Nephron progenitor cell (in vitro differentiated cells): ENCODE data around the gene TSHZ2.

Experiments
- DNase-seq: peaks from one replicate; pipeline ENCODE4 v3.0.0; 2021
- H3K27ac Mint-ChIP-seq: 2 replicates; pipeline ENCODE4 v1.8.0; 2021; ENCODE audit warnings: mild to moderate bottlenecking, moderate library complexity, mixed read lengths
- H3K27me3 Mint-ChIP-seq: 2 replicates; pipeline ENCODE4 v1.8.0; 2021; ENCODE audit warnings: mild to moderate bottlenecking, low read depth, mixed read lengths; ENCODE audit not compliant: poor library complexity
- H3K36me3 Mint-ChIP-seq: 2 replicates; pipeline ENCODE4 v1.8.0; 2021; ENCODE audit warnings: low read depth, mixed read lengths
- H3K4me1 Mint-ChIP-seq: 2 replicates; pipeline ENCODE4 v1.8.0; 2021; ENCODE audit warnings: mixed read lengths
- H3K4me3 Mint-ChIP-seq: 2 replicates; pipeline ENCODE4 v1.8.0; 2021; ENCODE audit warnings: mild to moderate bottlenecking, moderate library complexity, mixed read lengths
- H3K9me3 Mint-ChIP-seq: 2 replicates; pipeline ENCODE4 v1.8.0; 2021; ENCODE audit warnings: mild to moderate bottlenecking, moderate library complexity, mixed read lengths
- TF ChIP-seq, protein P1 (sequence below): fragments of 200-600 bp; sonication (generic); IDR thresholded peaks from 2 replicates; pipeline ENCODE4 v1.5.0; 2021; ENCODE audit warnings: antibody characterized with exemption

TSHZ2 gene

DNA sequence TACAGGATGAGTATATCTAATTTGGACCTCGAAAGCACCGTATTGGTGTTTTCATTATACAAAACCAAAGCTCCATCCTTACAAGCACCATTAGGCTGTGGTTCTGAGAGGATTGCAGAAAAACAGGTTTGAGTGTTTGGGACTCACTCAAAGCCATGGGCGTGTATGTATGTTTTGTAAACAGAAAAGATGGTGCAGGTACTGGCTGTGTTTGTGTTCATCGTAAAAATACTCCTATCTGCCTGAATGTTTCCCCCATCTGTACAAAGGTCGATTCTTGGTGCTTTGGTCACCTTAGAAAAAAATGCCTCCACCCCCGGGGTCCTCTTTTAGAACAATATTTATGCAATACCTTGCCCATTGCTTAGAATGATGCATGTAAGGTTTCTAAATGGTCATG, 286.6 kb downstream of the TSHZ2 start:
- Mint-ChIP-seq H3K4me3 (no peak overlapping the region), H3K27ac (no peak overlapping the region), H3K36me3 (peaks cover 45% of the 10 kb centered on the region), H3K4me1 (peaks cover 16% of the 10 kb centered on the region), H3K27me3 (peaks cover 10% of the 10 kb centered on the region), H3K9me3 (peaks cover 24% of the 10 kb centered on the region)
- DNase-seq: no peak
- TF ChIP-seq, protein P1, sequence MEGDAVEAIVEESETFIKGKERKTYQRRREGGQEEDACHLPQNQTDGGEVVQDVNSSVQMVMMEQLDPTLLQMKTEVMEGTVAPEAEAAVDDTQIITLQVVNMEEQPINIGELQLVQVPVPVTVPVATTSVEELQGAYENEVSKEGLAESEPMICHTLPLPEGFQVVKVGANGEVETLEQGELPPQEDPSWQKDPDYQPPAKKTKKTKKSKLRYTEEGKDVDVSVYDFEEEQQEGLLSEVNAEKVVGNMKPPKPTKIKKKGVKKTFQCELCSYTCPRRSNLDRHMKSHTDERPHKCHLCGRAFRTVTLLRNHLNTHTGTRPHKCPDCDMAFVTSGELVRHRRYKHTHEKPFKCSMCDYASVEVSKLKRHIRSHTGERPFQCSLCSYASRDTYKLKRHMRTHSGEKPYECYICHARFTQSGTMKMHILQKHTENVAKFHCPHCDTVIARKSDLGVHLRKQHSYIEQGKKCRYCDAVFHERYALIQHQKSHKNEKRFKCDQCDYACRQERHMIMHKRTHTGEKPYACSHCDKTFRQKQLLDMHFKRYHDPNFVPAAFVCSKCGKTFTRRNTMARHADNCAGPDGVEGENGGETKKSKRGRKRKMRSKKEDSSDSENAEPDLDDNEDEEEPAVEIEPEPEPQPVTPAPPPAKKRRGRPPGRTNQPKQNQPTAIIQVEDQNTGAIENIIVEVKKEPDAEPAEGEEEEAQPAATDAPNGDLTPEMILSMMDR: no peak

DNA sequence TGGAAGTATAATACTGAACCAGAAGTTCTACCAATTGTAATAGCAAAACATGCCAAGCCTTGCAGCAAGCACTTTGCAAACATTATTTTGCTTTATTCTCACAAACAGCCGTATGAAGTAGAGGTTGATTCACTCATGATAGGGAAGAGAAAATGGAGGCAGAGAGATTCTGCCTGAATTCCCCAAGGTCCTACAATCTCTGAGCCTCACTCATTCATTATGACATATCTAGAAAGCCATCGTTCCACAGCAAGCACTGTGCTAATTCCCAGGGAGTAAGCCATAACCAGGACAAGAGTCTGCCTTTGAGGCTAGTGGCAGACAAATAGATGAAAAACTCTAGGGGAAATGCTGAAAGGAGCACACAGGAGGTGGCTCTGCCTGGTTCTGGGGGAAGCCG, 288.0 kb downstream of the TSHZ2 start:
- no peak overlapping the region for H3K27ac Mint-ChIP-seq
- H3K4me3 Mint-ChIP-seq: no peak overlapping the region
- H3K36me3 Mint-ChIP-seq: peaks cover 30% of the 10 kb centered on the region
- peaks cover 10% of the 10 kb centered on the region for H3K27me3 Mint-ChIP-seq
- H3K9me3 Mint-ChIP-seq: peaks cover 11% of the 10 kb centered on the region
- TF ChIP-seq, protein P1: no peak
- no peak for DNase-seq
- H3K4me1 Mint-ChIP-seq: peaks cover 24% of the 10 kb centered on the region

DNA sequence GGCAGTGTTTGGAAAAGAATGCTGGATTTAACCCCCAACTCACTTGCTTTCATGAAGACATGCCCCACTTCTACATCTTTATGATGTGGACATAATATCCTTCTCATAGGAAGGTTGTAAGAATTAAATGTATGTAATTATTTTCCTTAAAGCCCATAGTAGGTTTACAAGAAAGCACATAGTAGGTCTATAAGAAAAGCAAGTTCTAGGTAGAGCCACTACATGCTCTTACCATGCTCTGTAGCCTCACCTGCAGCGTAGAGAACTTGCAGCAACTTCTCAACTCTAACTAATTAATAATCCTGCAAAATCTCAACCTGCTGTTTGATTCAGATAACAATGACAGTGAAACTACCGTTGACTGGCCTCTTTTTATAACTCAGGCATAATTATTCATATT, 288.4 kb downstream of the TSHZ2 start:
- no peak for DNase-seq
- Mint-ChIP-seq H3K27ac (no peak overlapping the region), H3K36me3 (peaks cover 26% of the 10 kb centered on the region), H3K4me3 (no peak overlapping the region), H3K9me3 (peaks cover 7% of the 10 kb centered on the region), H3K4me1 (peaks cover 26% of the 10 kb centered on the region), H3K27me3 (peaks cover 10% of the 10 kb centered on the region)
- TF ChIP-seq, protein P1: no peak

DNA sequence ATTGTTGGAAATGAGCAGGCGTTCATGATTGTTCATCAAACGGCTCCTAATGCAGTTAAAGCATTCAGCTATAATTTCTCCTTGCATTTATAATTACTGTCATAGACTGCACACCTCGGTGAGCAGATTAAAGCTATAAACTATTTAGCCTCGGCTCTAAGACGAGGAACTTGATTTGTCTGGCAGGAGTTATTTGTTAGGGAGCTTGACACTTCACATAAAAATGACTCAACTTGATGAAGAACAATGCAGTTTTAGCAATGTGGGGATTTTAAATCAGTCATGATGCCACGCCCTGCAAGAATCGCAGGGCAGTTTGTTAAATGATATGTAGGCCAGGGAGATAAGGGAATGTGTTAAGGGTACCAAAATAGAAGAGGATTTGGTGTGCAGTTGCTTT, 290.2 kb downstream of the TSHZ2 start:
- H3K27ac Mint-ChIP-seq: no peak overlapping the region
- peaks cover 10% of the 10 kb centered on the region for H3K36me3 Mint-ChIP-seq
- TF ChIP-seq, protein P1: no peak
- H3K4me1 Mint-ChIP-seq: peaks cover 26% of the 10 kb centered on the region
- no peak for DNase-seq
- no peak overlapping the region for H3K4me3 Mint-ChIP-seq
- H3K9me3 Mint-ChIP-seq: no peaks in the 10 kb centered on the region
- peaks cover 4% of the 10 kb centered on the region for H3K27me3 Mint-ChIP-seq

DNA sequence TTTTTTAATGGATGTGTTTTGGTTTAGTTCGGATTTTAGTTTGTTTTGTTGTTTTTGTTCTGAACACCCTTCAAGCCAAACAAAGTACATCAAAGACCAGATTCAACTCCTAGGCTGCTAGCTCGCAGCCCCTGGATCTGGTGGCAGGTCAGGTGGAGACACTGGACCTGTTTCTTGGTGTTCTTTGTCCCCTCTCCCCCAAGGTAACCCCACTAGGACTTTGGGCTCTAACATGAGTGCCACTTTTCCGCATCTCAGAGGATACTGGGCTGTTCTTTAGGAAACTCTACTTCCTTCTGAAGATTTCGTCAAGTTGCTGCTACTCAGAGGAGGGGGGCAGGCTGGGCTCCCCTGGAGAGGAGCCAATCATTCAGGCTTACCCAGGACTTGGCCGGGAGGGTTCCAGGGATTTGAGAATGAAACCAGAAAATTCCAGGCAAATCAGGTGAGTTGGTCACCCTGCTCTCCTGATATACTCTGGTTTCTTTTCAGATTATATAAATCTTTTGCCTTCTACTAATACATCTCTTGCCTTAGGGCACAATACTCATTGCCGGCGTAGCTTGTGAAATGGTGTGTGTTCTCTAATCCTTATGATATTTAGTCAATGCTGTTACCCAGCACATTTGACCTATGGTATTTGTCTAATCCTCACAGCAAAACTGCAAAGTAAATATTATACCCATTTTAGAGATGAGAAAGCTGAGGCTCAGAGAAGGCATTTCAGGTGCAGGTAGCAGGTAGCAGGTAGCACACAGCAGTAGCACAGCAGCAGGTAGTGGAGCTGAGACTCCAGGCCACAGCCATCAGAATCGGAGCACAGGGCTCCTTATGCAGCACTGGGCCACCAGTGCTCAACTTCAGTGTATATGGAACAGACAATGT, 291.6 kb downstream of the TSHZ2 start:
- TF ChIP-seq, protein P1: no peak
- no peak for DNase-seq
- Mint-ChIP-seq H3K36me3 (no peaks in the 10 kb centered on the region), H3K4me3 (no peak overlapping the region), H3K27me3 (peaks cover 4% of the 10 kb centered on the region), H3K4me1 (peaks cover 26% of the 10 kb centered on the region), H3K9me3 (no peaks in the 10 kb centered on the region), H3K27ac (no peak overlapping the region)

DNA sequence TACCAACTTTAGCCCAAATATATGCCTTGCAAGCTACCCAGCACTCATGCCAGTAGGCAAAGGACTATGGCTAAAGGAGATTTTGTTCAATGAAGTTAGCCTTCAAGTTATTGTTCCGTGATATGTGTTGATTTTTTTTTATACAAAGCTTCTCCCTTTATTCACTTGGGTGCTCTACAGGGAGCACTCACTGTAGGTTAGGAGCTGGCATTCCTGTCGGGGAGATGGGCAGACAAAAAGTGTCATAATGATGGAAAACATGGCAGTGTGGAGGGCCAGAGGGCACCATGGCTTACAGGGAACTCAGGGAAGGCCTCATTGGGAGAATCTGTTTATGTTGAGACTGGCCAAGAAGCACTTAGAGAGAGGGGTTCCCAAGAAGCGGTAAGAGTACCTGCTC, 292.4 kb downstream of the TSHZ2 start:
- Mint-ChIP-seq H3K36me3 (no peaks in the 10 kb centered on the region), H3K9me3 (no peaks in the 10 kb centered on the region), H3K4me1 (peaks cover 26% of the 10 kb centered on the region), H3K27me3 (peaks cover 4% of the 10 kb centered on the region), H3K4me3 (no peak overlapping the region), H3K27ac (no peak overlapping the region)
- TF ChIP-seq, protein P1: no peak
- no peak for DNase-seq
